Upper lobe of right lung (tissue), 1 donor: Measurements from ENCODE around the gene RFC1. TPM values are rescaled to one million over a fixed set of nuclear protein-coding genes. Genes with fewer than 3 reads are reported as not detected.
"Not testable (repeated sequence)": the region's sequence is repeated elsewhere in the genome, so short reads cannot be mapped to it uniquely, and the experiment has no call there.

ENCODE experiments used
- ATAC-seq: fragments of 200-7000 bp; cut with Tn5 transposase; one replicate; pipeline ENCODE4 v1.9.1; 2020; ENCODE audit warnings: mild to moderate bottlenecking, moderate library complexity
- DNase-seq: peaks from one replicate; pipeline ENCODE4 v3.0.0-alpha.2; 2020
- H3K27ac ChIP-seq: fragments of 200-600 bp; one replicate; pipeline ENCODE4 v1.8.0; 2022
- H3K27me3 ChIP-seq: fragments of 200-600 bp; one replicate; pipeline ENCODE4 v1.8.0; 2022; ENCODE audit warnings: mild to moderate bottlenecking
- H3K36me3 ChIP-seq: fragments of 200-600 bp; one replicate; pipeline ENCODE4 v1.8.0; 2022
- H3K4me1 ChIP-seq: fragments of 200-600 bp; one replicate; pipeline ENCODE4 v1.8.0; 2022
- H3K4me3 ChIP-seq: fragments of 200-600 bp; one replicate; pipeline ENCODE4 v1.8.0; 2022; ENCODE audit warnings: mild to moderate bottlenecking
- H3K9me3 ChIP-seq: fragments of 200-600 bp; one replicate; pipeline ENCODE4 v1.8.0; 2022
- intact Hi-C: fragments of 100-400 bp; cut with DNase I; formaldehyde crosslinking; loops from one replicate; pipeline ENCODE4 v1.11.0; 2022
- total RNA-seq: library from RNA; stranded (reverse); fragmentation: NEBNext Ultra II Directional; extraction: Animal tissue kit (Norgen Biotek cat#: 25700); gene quantifications from one replicate; pipeline ENCODE4 v1.2.1, GENCODE V29; 2021
- TF ChIP-seq, protein P1 (sequence below): fragments of 200-600 bp; IDR thresholded peaks from one replicate; pipeline ENCODE4 v1.8.0; 2022; ENCODE audit warnings: antibody characterized with exemption
- donor health status: DM: no; HTN: yes; CAD: no; lungs with severe emphysema.

RFC1 gene
- total RNA-seq, 1 donor from 2014 or later, result 55.5 TPM

DNA sequence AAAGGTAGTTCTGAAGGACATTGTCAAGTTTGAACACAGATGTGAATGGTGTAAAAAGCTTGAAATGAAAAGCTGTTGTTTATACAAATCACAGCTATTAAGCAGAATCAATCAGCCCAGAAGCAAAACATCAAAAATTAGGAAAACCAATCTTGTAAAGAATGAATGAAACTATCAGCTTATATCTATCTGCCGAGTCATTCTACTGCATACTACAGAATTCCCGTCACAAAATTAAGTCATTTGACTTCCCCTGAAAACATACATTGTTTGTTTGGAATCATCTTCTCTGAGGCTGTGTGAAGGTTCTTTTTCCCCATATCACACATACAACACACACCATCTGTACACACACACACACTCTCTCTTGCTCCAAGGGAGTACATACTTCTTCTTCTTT, 80.3 kb downstream of the RFC1 start:
- H3K36me3 ChIP-seq, result peaks cover 46% of the 10 kb centered on the region

DNA sequence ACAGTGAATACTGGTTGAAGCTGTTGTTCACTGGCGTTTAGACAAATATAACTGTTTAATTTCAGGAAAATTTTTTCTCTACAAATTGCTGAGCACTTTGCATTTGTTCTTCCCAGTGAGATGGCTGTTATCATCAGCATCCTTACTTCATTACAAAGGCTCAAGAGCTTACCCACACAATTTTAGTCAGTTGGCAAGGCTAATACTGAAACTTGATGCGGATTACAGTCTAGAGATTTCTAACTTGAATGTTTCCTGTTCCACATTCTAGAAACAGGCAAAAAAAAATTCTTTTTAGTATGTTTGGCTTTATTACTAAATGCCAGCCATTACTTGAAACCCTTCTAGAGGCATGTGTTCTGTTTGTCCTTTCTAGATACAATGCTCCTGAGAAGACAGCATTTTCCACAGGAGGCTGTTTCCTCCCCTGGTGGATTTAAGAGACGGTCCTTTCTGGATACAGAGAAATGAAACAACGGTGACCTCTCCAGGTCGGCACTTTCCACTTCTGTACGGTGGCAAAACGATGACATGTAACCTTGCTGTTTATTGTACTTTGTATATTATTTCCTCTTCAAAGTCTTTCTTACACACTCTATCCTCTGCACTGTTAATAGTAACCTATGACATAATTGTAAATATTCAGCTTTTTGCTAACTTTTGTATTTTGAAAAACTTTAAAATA, 80.9 kb downstream of the RFC1 start:
- ATAC-seq (no peak), DNase-seq (no peak)
- H3K4me1 ChIP-seq, result no peaks in the 10 kb centered on the region
- peaks cover 41% of the 10 kb centered on the region for H3K36me3 ChIP-seq
- TF ChIP-seq, protein P1, sequence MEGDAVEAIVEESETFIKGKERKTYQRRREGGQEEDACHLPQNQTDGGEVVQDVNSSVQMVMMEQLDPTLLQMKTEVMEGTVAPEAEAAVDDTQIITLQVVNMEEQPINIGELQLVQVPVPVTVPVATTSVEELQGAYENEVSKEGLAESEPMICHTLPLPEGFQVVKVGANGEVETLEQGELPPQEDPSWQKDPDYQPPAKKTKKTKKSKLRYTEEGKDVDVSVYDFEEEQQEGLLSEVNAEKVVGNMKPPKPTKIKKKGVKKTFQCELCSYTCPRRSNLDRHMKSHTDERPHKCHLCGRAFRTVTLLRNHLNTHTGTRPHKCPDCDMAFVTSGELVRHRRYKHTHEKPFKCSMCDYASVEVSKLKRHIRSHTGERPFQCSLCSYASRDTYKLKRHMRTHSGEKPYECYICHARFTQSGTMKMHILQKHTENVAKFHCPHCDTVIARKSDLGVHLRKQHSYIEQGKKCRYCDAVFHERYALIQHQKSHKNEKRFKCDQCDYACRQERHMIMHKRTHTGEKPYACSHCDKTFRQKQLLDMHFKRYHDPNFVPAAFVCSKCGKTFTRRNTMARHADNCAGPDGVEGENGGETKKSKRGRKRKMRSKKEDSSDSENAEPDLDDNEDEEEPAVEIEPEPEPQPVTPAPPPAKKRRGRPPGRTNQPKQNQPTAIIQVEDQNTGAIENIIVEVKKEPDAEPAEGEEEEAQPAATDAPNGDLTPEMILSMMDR, result no peak
- intact Hi-C loops, result no loop called here
- H3K4me3 ChIP-seq, result no peak overlapping the region
- no peak overlapping the region for H3K27ac ChIP-seq
- no peaks in the 10 kb centered on the region for H3K9me3 ChIP-seq
- H3K27me3 ChIP-seq, result no peaks in the 10 kb centered on the region

More for the DNA sequence above, 80.3 kb downstream of the RFC1 start:
- TF ChIP-seq, protein P1, result no peak
- DNase-seq, result no peak
- H3K27me3 ChIP-seq, result no peaks in the 10 kb centered on the region
- H3K27ac ChIP-seq, result no peak overlapping the region
- ATAC-seq, result no peak
- intact Hi-C loops, result no loop called here
- no peaks in the 10 kb centered on the region for H3K9me3 ChIP-seq
- no peaks in the 10 kb centered on the region for H3K4me1 ChIP-seq
- no peak overlapping the region for H3K4me3 ChIP-seq

DNA sequence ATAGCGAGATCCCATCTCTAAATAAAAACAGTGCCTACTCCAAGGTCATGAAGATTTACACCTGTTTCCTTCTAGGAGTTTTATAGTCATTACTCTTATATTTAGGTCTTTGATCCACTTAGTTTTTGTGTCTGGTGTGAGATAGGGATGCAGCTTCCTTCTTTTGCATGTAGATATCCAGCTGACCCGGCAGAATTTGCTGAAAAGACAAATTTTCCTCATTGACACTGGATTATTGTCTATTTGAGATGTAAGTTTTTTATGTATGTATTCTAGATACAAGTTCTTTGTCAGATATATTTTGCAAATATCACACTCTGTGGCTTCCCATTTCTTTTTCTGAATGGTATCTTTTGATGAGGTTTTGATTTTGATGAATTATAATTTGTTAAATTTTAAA, 85.4 kb downstream of the RFC1 start:
- peaks cover 40% of the 10 kb centered on the region for H3K36me3 ChIP-seq
- TF ChIP-seq, protein P1, result no peak
- intact Hi-C loops, result no loop called here
- H3K9me3 ChIP-seq, result no peaks in the 10 kb centered on the region
- H3K27me3 ChIP-seq, result no peaks in the 10 kb centered on the region
- H3K4me1 ChIP-seq, result no peaks in the 10 kb centered on the region
- DNase-seq, result no peak
- no peak for ATAC-seq
- no peak overlapping the region for H3K27ac ChIP-seq
- H3K4me3 ChIP-seq, result no peak overlapping the region

DNA sequence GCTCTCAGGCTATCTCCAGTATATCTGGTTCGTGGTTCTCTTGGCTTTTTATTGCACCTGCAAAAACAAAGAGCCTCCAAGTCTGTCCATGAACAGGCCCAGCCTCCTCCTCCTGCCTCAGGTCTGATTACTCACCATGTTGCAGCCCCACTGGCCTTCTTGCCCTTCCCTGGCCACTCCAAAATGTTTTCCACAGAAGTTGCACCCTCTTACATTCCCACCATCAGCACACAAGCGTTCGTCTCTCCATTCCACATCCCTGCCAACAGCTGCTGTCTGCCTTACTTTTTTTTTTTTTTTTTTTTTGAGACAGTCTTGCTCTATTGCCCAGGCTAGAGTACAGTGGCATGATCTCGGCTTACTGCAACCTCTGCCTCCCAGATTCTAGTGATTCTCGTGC, 86.7 kb downstream of the RFC1 start:
- no peak for DNase-seq
- TF ChIP-seq, protein P1, result no peak
- no peaks in the 10 kb centered on the region for H3K27me3 ChIP-seq
- H3K36me3 ChIP-seq, result peaks cover 53% of the 10 kb centered on the region
- intact Hi-C loops, result no loop called here
- no peaks in the 10 kb centered on the region for H3K9me3 ChIP-seq
- H3K27ac ChIP-seq, result no peak overlapping the region
- no peaks in the 10 kb centered on the region for H3K4me1 ChIP-seq
- no peak for ATAC-seq
- H3K4me3 ChIP-seq, result no peak overlapping the region

DNA sequence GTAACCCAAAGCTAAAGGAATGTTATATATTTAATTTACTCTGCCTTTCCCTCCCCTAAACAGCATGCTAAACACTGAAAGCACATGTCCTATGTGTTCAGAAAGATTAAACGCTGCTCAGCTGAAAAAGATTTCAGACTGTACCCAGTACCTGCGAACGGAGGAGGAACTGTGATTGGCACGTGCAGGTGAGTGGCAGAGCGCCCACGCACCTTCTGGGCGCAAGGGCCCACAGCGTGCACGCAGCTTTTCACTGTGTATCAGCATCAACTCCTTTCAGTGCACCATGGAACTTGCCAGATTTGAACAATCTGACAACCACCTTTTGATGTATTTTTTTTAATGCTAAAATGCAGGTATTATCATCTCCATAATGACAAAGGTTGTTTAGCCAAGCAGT, 87.7 kb downstream of the RFC1 start:
- DNase-seq, result no peak
- peaks cover 63% of the 10 kb centered on the region for H3K36me3 ChIP-seq
- TF ChIP-seq, protein P1, result no peak

DNA sequence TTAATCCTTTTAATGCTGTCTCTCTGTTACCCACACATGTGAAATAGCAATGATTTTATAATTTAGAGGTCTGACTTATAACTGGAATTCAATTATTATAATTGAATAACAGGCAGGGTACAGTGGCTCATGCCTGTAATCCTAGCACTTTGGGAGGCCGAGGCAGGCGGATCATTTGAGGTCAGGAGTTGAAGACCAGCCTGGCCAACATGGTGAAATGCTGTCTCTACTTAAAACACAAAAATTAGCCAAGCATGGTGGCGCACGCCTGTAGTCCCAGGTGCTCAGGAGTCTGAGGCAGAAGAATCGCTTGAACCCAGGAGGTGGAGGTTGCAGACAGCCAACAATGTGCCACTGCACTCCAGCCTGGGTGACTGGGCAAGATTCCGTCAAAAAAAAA, 88.5 kb downstream of the RFC1 start:
- peaks cover 71% of the 10 kb centered on the region for H3K36me3 ChIP-seq
- intact Hi-C loops, ATAC-seq, DNase-seq, H3K4me3 ChIP-seq, H3K27ac ChIP-seq, H3K9me3 ChIP-seq, H3K27me3 ChIP-seq, H3K4me1 ChIP-seq: not testable (repeated sequence)

More for the DNA sequence above, 87.7 kb downstream of the RFC1 start:
- no peak overlapping the region for H3K27ac ChIP-seq
- no peak for ATAC-seq
- no peak overlapping the region for H3K4me3 ChIP-seq
- H3K4me1 ChIP-seq, result no peaks in the 10 kb centered on the region
- no peaks in the 10 kb centered on the region for H3K27me3 ChIP-seq
- no peaks in the 10 kb centered on the region for H3K9me3 ChIP-seq
- intact Hi-C loops, result no loop called here
